ENCODE measurements around the gene SAMD13. TPM values are rescaled to one million over a fixed set of nuclear protein-coding genes. Genes with fewer than 3 reads are reported as not detected.

SAMD13 gene
- total and polyA plus RNA-seq, 2 donors (not counting 1 experiment from before 2014, with no cell fraction given), result 0.42 TPM; not detected in 1

DNA sequence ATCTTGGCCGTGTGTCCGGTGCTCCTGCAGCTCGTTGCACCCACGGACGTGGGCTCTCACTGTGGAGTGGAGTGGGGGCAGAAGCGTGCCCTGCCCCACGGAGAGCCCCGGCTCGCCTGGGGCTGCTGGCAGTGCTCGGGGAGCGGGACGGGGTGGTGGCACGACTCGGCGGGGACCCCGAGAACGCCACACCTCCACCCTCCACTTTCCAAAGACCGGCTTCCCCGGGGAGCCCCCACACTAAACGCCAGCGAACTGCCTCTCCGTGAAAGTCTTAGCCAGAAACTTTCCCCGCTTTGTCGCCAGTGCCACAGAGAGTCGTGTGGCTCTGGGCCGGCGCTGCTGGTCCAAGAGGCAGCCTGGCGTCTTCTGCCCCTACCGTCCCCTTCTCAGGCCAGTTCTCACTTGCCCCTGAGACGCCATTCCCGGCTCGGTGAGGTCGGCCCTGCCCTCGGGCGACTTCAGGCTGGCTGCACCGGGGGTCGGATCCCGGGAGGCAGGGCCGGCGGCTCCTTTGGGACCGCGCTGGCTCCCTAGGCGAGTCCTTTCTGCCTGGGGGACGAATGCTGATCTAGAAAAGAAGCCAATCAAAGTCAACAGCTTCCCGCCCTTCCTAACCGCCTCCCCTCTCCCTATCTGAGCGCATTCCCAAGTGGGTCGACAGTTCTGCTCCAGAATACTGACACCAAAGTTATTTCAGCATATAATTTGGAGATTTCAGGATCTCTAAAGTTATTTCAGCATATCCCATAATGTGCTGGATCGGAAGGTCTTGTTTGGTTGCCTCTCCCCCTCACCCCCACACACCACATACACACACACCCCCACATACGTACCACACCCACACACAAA lies 2.6 kb upstream of the SAMD13 start:
- H3K4me3 ChIP-seq (ENCODE audit: control extremely low read depth in 1 of 5, extremely low read depth in 1 of 5, insufficient read depth in 1 of 5, low read depth in 2 of 5, low read length in 4 of 5), result peak overlapping the region; percentile 66 to 86 (median 84)
- H3K4me2 ChIP-seq (replicated peaks; ENCODE audit: low read depth, low read length, poor library complexity, severe bottlenecking), result peak overlapping the region; percentile 84
- peak overlapping the region; percentile 74 for H3K27ac Mint-ChIP-seq
- ATAC-seq (ENCODE audit: low read depth) (peak; percentile 48), DNase-seq (peak; percentile 70)
- peak overlapping the region; percentile 94 for H3K4me3 Mint-ChIP-seq
- peak overlapping the region; percentile 97 for H2AFZ ChIP-seq (ENCODE audit: insufficient read depth, low read depth, low read length, poor library complexity, severe bottlenecking)
- peaks cover 32 to 33% of the 10 kb centered on the region in 2 donors for H3K4me1 ChIP-seq (ENCODE audit: control insufficient read depth in 2 of 2, insufficient read depth in 2 of 2, low read length in 2 of 2)
- H3K27ac ChIP-seq (ENCODE audit: low read length in 2 of 2), result no peak overlapping the region
- POLR2A ChIA-PET, result interaction anchor here (1.4 kb wide), 1 partner anchor 155 kb away, joined by 3 read pairs; the partner anchor contains the start of gene PRKACB
- CTCF ChIA-PET, result interaction anchor here (0.6 to 1.3 kb wide), 4 partner anchors 130 to 473 kb away, joined by 3 read pairs; no protein-coding TSS in a partner anchor
- no peaks in the 10 kb centered on the region for H4K20me1 ChIP-seq (ENCODE audit: control insufficient read depth, insufficient read depth, low read length, poor library complexity, severe bottlenecking)
- H3K27me3 ChIP-seq (replicated peaks in 1 of 4; ENCODE audit: control extremely low read depth in 1 of 4, control insufficient read depth in 3 of 4, insufficient read depth in 4 of 4, low read length in 3 of 4), result peaks cover 0 to 15% (median 9%) of the 10 kb centered on the region in 4 experiments
- 2% methylated on average over 41 of the region's 50 CpGs for WGBS (ENCODE audit: insufficient coverage)
- no peaks in the 10 kb centered on the region for H3K79me2 ChIP-seq (ENCODE audit: control insufficient read depth, insufficient read depth, low read length)
- no peak for TF ChIP-seq EZH2 (IDR thresholded peaks at IDR 0.05; ENCODE audit: borderline replicate concordance, insufficient read depth, low read depth, low read length, poor library complexity, severe bottlenecking)
- TF ChIP-seq, protein P1, sequence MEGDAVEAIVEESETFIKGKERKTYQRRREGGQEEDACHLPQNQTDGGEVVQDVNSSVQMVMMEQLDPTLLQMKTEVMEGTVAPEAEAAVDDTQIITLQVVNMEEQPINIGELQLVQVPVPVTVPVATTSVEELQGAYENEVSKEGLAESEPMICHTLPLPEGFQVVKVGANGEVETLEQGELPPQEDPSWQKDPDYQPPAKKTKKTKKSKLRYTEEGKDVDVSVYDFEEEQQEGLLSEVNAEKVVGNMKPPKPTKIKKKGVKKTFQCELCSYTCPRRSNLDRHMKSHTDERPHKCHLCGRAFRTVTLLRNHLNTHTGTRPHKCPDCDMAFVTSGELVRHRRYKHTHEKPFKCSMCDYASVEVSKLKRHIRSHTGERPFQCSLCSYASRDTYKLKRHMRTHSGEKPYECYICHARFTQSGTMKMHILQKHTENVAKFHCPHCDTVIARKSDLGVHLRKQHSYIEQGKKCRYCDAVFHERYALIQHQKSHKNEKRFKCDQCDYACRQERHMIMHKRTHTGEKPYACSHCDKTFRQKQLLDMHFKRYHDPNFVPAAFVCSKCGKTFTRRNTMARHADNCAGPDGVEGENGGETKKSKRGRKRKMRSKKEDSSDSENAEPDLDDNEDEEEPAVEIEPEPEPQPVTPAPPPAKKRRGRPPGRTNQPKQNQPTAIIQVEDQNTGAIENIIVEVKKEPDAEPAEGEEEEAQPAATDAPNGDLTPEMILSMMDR (IDR thresholded peaks at IDR 0.05), result no peak
- H3K9me3 Mint-ChIP-seq (ENCODE audit: insufficient read depth), result no peaks in the 10 kb centered on the region
- H3K4me1 Mint-ChIP-seq, result peaks cover 39% of the 10 kb centered on the region
- H3K36me3 ChIP-seq (replicated peaks in 1 of 2; ENCODE audit: control extremely low read depth in 1 of 2, control insufficient read depth in 1 of 2, extremely low read depth in 1 of 2, insufficient read depth in 2 of 2, low read length in 1 of 2), result no peaks in the 10 kb centered on the region
- H3K27me3 Mint-ChIP-seq, result peaks cover 20% of the 10 kb centered on the region
- H3K9me3 ChIP-seq (ENCODE audit: control extremely low read depth in 1 of 3, control insufficient read depth in 2 of 3, insufficient read depth in 1 of 3, low read length in 2 of 3), result no peaks in the 10 kb centered on the region
- peak overlapping the region; percentile 77 for H3K9ac ChIP-seq (ENCODE audit: low read length)
- intact Hi-C loops (cut with micrococcal nuclease), result loop anchor here (1.0 to 5.0 kb wide), 5 partner anchors 138 to 392 kb away; partner anchors contain the start of genes CTBS, GNG5, SPATA1 and SSX2IP

Data from B cell (primary cell).